HepG2 (cell line): Measurements from ENCODE around the gene NOP58. TPM values are rescaled to one million over a fixed set of nuclear protein-coding genes. Genes with fewer than 3 reads are reported as not detected.

Experiments
- AKAP8 ChIP-seq: sonication (generic); formaldehyde crosslinking; IDR thresholded peaks from 2 replicates; pipeline ENCODE4 v1.5.1; 2020; ENCODE audit warnings: mild to moderate bottlenecking, missing genetic modification reagents
- CEBPG ChIP-seq: IDR thresholded peaks from 2 replicates; pipeline ENCODE4 v1.6.1; 2016
- DNMT3B ChIP-seq: conservative IDR thresholded peaks from 2 replicates; pipeline ENCODE4 v1.6.1; 2016; ENCODE audit warnings: missing biosample characterization, control low read depth
- GABPA ChIP-seq, 2 experiments: IDR thresholded peaks; 2 replicates each; pipeline ENCODE4 v1.6.1; 2011 to 2016; ENCODE audit warnings: low read depth in 2 of 2, low read length in 1 of 2, missing biosample characterization in 1 of 2, missing genetic modification characterization in 1 of 2
- MIXL1 ChIP-seq: IDR thresholded peaks from 2 replicates; pipeline ENCODE4 v1.6.1; 2016
- NR2F1 ChIP-seq, 2 experiments: fragments of 450-650 bp in 1 of 2; formaldehyde crosslinking in 1 of 2; IDR thresholded peaks; 2 replicates each; pipeline versions ENCODE4 v1.5.0 to v1.6.1; 2016 to 2020; ENCODE audit warnings: mild to moderate bottlenecking in 1 of 2, missing compliant biosample characterization in 1 of 2, missing genetic modification reagents in 1 of 2, moderate library complexity in 1 of 2
- PRDM15 ChIP-seq: sonication (generic); formaldehyde crosslinking; IDR thresholded peaks from 2 replicates; pipeline ENCODE4 v1.4.0; 2020; ENCODE audit warnings: missing genetic modification reagents
- XRCC5 ChIP-seq: fragments of 200-400 bp; formaldehyde crosslinking; optimal IDR thresholded peaks from 2 replicates; pipeline ENCODE3; 2017; ENCODE audit warnings: mild to moderate bottlenecking, low read length
- ZNF205 ChIP-seq: IDR thresholded peaks from 2 replicates; pipeline ENCODE4 v1.6.1; 2018; ENCODE audit warnings: missing biosample characterization, missing genetic modification reagents
- ZNF446 ChIP-seq: sonication (generic); formaldehyde crosslinking; IDR thresholded peaks from 2 replicates; pipeline ENCODE4 v1.5.0; 2020; ENCODE audit warnings: mild to moderate bottlenecking, missing genetic modification reagents
- ZSCAN9 ChIP-seq: IDR thresholded peaks from 2 replicates; pipeline ENCODE4 v1.6.1; 2016; ENCODE audit warnings: borderline replicate concordance
- polyA plus RNA-seq, 8 experiments: library from polyadenylated mRNA; depleted of rRNA in 3 of 8; stranded (reverse) in 7 of 8; unstranded in 1 of 8; fragments of >200 nt; fragmentation: Illumina TruSeq in 4 of 8; extraction: Trizol in 4 of 8; gene quantifications; 2 replicates each; pipeline versions ENCODE4 v1.2.1 to v1.2.3, GENCODE V29; 2011 to 2016; ENCODE audit warnings: low read depth in 4 of 8, missing spikeins in 1 of 8, mixed read lengths in 1 of 8; ENCODE audit not compliant: insufficient read depth in 1 of 8
- total RNA-seq, 5 experiments: library from RNA; depleted of rRNA; stranded (reverse); fragments of >200 nt; fragmentation: Illumina TruSeq; extraction: Trizol; gene quantifications; 2 replicates each; pipeline ENCODE4 v1.2.3, GENCODE V29; 2016; ENCODE audit warnings: low read depth in 1 of 5
- TF ChIP-seq, protein P1 (sequence below): sonication (generic); formaldehyde crosslinking; IDR thresholded peaks from 2 replicates; pipeline ENCODE4 v1.4.0; 2020; ENCODE audit warnings: missing genetic modification reagents, borderline replicate concordance
- TF ChIP-seq, protein P2 (sequence below): sonication (generic); formaldehyde crosslinking; IDR thresholded peaks from 2 replicates; pipeline ENCODE4 v1.4.0; 2020; ENCODE audit warnings: missing genetic modification reagents
- TF ChIP-seq, protein P3 (sequence below): IDR thresholded peaks from 2 replicates; pipeline ENCODE4 v1.4.0; 2020; ENCODE audit warnings: mild to moderate bottlenecking, missing genetic modification reagents
- TF ChIP-seq, protein P4 (sequence below): IDR thresholded peaks from 2 replicates; pipeline ENCODE4 v1.6.1; 2016; ENCODE audit warnings: missing genetic modification reagents, missing compliant biosample characterization

NOP58 gene
- total and polyA plus RNA-seq, 2 of the 13 experiments (the other 11 are each of a cell fraction or from before 2014, with no cell fraction given): 74.9 to 203 TPM

DNA sequence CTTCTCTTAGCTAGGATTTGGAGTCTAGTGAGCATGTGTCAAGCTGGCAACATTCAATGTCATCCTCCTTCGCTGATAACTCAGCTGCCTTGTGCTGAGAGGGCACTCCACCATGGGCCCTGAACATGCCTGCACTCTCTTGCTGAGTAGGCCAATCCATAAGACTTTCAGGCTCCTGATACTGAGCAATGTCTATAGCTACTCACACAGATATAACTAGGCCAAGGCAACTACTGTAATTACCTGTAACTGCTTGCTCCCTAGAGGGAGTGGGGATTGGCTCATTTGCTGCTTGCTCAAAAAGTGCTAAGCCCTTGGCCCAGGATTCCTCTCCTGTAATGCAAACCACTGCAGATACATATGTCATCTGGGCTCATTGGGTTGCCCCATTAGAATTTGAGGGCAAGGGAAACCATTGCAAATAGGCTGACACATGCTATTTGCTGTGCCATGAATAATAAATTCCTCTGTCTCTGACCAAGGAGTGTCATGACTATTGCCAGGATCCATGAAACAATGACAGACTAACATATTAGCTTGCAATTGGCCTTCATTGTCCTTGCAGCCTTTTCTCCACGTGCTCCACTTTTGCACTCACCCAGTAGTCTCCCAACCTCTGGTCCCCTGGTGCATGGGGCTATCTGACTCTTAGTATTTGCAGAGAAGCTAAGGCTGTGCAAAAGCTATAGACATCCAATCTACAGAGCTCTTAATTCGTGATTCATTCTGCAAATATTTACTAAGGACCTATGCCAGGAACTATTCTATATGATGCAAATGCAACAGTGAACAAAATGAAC is 73.7 kb downstream of the NOP58 start (continued):
- TF ChIP-seq, protein P1, sequence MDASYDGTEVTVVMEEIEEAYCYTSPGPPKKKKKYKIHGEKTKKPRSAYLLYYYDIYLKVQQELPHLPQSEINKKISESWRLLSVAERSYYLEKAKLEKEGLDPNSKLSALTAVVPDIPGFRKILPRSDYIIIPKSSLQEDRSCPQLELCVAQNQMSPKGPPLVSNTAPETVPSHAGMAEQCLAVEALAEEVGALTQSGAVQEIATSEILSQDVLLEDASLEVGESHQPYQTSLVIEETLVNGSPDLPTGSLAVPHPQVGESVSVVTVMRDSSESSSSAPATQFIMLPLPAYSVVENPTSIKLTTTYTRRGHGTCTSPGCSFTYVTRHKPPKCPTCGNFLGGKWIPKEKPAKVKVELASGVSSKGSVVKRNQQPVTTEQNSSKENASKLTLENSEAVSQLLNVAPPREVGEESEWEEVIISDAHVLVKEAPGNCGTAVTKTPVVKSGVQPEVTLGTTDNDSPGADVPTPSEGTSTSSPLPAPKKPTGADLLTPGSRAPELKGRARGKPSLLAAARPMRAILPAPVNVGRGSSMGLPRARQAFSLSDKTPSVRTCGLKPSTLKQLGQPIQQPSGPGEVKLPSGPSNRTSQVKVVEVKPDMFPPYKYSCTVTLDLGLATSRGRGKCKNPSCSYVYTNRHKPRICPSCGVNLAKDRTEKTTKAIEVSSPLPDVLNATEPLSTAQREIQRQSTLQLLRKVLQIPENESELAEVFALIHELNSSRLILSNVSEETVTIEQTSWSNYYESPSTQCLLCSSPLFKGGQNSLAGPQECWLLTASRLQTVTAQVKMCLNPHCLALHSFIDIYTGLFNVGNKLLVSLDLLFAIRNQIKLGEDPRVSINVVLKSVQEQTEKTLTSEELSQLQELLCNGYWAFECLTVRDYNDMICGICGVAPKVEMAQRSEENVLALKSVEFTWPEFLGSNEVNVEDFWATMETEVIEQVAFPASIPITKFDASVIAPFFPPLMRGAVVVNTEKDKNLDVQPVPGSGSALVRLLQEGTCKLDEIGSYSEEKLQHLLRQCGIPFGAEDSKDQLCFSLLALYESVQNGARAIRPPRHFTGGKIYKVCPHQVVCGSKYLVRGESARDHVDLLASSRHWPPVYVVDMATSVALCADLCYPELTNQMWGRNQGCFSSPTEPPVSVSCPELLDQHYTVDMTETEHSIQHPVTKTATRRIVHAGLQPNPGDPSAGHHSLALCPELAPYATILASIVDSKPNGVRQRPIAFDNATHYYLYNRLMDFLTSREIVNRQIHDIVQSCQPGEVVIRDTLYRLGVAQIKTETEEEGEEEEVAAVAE (CRISPR knock-in tag): peak; percentile 58; the same call in 1 of the 2 replicates
- TF ChIP-seq MIXL1 (CRISPR knock-in tag) (peak; percentile 63; the same call in 1 of the 2 replicates), AKAP8 (CRISPR knock-in tag) (no peak), PRDM15 (no peak), DNMT3B (CRISPR knock-in tag) (peak; percentile 58; the same call in 1 of the 2 replicates), ZNF446 (CRISPR knock-in tag) (no peak), GABPA (IDR thresholded peaks at IDR 0.05; ENCODE audit: low read depth, low read length) (no peak), GABPA (CRISPR knock-in tag; IDR thresholded peaks at IDR 0.05; ENCODE audit: low read depth) (no peak), ZNF205 (CRISPR knock-in tag) (no peak), XRCC5 (no peak), ZSCAN9 (peak; percentile 33; the same call in 1 of the 2 replicates), NR2F1 (CRISPR knock-in tag; IDR thresholded peaks at IDR 0.05) (no peak), CEBPG (CRISPR knock-in tag) (peak; percentile 54)
- TF ChIP-seq, protein P2, sequence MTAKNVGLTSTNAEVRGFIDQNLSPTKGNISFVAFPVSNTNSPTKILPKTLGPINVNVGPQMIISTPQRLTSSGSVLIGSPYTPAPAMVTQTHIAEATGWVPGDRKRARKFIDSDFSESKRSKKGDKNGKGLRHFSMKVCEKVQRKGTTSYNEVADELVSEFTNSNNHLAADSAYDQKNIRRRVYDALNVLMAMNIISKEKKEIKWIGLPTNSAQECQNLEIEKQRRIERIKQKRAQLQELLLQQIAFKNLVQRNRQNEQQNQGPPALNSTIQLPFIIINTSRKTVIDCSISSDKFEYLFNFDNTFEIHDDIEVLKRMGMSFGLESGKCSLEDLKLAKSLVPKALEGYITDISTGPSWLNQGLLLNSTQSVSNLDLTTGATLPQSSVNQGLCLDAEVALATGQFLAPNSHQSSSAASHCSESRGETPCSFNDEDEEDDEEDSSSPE: no peak
- TF ChIP-seq, protein P3, sequence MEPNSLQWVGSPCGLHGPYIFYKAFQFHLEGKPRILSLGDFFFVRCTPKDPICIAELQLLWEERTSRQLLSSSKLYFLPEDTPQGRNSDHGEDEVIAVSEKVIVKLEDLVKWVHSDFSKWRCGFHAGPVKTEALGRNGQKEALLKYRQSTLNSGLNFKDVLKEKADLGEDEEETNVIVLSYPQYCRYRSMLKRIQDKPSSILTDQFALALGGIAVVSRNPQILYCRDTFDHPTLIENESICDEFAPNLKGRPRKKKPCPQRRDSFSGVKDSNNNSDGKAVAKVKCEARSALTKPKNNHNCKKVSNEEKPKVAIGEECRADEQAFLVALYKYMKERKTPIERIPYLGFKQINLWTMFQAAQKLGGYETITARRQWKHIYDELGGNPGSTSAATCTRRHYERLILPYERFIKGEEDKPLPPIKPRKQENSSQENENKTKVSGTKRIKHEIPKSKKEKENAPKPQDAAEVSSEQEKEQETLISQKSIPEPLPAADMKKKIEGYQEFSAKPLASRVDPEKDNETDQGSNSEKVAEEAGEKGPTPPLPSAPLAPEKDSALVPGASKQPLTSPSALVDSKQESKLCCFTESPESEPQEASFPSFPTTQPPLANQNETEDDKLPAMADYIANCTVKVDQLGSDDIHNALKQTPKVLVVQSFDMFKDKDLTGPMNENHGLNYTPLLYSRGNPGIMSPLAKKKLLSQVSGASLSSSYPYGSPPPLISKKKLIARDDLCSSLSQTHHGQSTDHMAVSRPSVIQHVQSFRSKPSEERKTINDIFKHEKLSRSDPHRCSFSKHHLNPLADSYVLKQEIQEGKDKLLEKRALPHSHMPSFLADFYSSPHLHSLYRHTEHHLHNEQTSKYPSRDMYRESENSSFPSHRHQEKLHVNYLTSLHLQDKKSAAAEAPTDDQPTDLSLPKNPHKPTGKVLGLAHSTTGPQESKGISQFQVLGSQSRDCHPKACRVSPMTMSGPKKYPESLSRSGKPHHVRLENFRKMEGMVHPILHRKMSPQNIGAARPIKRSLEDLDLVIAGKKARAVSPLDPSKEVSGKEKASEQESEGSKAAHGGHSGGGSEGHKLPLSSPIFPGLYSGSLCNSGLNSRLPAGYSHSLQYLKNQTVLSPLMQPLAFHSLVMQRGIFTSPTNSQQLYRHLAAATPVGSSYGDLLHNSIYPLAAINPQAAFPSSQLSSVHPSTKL (CRISPR knock-in tag): peak; percentile 82
- TF ChIP-seq, protein P4, sequence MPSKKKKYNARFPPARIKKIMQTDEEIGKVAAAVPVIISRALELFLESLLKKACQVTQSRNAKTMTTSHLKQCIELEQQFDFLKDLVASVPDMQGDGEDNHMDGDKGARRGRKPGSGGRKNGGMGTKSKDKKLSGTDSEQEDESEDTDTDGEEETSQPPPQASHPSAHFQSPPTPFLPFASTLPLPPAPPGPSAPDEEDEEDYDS: no peak
